ENCODE data around the gene FBRS. TPM values are rescaled to one million over a fixed set of nuclear protein-coding genes. Genes with fewer than 3 reads are reported as not detected.

FBRS gene
- polyA plus RNA-seq, 2 of the 4 experiments (the other 2 are of a cell fraction) = 5.9 to 33.3 TPM

DNA sequence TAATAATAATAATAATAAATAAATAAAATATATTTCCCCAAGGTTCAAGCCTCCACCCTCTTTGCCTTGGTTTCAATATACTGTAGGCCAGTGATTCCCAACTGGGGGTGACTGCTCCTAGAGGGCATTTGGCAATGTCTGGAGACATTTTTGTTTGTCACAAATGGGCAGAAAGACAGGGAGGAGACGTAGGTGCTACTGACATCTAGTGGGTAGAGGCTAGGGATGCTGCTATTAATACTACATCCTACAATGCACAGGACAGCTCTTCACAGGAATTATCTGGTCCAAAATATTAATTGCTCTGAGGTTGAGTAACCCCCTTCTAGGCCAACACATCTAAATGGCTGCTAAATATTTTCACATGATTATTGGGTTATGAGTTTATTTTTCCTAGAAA lies 20.3 kb upstream of the FBRS start (continued):
- no peak for TF ChIP-seq FOSB (CRISPR knock-in tag; IDR thresholded peaks at IDR 0.05)

DNA sequence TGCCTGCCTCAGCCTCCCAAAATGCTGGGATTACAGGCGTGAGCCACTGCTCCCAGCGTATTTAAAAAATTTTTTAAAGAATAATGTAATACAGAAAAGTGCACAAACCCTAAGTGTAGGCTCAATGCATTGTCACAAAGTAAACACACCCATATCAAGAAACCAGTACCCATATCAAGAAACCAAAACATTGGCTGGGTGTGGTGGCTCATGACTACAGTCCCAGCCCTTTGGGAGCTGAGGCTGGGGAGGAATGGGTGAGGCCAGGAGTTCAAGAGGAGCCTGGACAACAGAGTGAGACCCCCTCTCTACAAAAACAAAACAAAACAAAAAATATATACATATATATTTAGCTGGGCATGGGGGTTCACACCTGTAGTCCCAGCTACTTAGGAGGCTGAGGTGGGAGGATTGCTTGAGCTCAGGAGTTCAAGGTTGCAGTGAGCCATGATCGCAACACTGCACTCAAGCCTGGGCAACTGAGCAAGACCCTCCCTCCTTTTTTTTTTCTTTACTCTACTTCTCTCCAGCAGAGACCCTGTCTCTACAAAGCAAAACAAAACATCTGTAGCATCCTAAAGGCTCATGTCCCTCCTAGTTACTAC lies 16.8 kb upstream of the FBRS start:
- FAIRE-seq (no peak), DNase-seq (ENCODE audit: low read depth in 1 of 2, low spot score in 1 of 2) (no peak), ATAC-seq (no peak)
- ChIA-PET POLR2A (no interaction called here), CTCF (interaction anchor here (0.8 to 6.2 kb wide), 7 partner anchors 10 to 192 kb away, joined by 3 to 26 read pairs (median 5); partner anchors contain the start of gene PRR14)
- no peak overlapping the region for H3K4me3 ChIP-seq
- H3K27ac ChIP-seq = no peak overlapping the region
- no peak for TF ChIP-seq SMC3 (IDR thresholded peaks at IDR 0.05)
- TF ChIP-seq MAZ (IDR thresholded peaks at IDR 0.05; ENCODE audit: borderline replicate concordance, low read depth, low read length) = no peak
- TF ChIP-seq TP53 (CRISPR knock-in tag; IDR thresholded peaks at IDR 0.05) = no peak
- no peak for TF ChIP-seq POLR2A (IDR thresholded peaks at IDR 0.05; ENCODE audit: low read length)
- TF ChIP-seq, protein P1, sequence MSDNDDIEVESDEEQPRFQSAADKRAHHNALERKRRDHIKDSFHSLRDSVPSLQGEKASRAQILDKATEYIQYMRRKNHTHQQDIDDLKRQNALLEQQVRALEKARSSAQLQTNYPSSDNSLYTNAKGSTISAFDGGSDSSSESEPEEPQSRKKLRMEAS (IDR thresholded peaks at IDR 0.05) = no peak
- TF ChIP-seq, protein P2, sequence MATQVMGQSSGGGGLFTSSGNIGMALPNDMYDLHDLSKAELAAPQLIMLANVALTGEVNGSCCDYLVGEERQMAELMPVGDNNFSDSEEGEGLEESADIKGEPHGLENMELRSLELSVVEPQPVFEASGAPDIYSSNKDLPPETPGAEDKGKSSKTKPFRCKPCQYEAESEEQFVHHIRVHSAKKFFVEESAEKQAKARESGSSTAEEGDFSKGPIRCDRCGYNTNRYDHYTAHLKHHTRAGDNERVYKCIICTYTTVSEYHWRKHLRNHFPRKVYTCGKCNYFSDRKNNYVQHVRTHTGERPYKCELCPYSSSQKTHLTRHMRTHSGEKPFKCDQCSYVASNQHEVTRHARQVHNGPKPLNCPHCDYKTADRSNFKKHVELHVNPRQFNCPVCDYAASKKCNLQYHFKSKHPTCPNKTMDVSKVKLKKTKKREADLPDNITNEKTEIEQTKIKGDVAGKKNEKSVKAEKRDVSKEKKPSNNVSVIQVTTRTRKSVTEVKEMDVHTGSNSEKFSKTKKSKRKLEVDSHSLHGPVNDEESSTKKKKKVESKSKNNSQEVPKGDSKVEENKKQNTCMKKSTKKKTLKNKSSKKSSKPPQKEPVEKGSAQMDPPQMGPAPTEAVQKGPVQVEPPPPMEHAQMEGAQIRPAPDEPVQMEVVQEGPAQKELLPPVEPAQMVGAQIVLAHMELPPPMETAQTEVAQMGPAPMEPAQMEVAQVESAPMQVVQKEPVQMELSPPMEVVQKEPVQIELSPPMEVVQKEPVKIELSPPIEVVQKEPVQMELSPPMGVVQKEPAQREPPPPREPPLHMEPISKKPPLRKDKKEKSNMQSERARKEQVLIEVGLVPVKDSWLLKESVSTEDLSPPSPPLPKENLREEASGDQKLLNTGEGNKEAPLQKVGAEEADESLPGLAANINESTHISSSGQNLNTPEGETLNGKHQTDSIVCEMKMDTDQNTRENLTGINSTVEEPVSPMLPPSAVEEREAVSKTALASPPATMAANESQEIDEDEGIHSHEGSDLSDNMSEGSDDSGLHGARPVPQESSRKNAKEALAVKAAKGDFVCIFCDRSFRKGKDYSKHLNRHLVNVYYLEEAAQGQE (IDR thresholded peaks at IDR 0.05) = no peak
- no peak for TF ChIP-seq PHF8 (IDR thresholded peaks at IDR 0.05; ENCODE audit: borderline replicate concordance, low read depth)
- no peak for TF ChIP-seq HDAC2 (IDR thresholded peaks at IDR 0.05)
- TF ChIP-seq FOSB (CRISPR knock-in tag; IDR thresholded peaks at IDR 0.05) = no peak
- no peak for TF ChIP-seq CHD4 (IDR thresholded peaks at IDR 0.05; ENCODE audit: borderline replicate concordance)
- no peak for TF ChIP-seq RARB (CRISPR knock-in tag; IDR thresholded peaks at IDR 0.05)
- TF ChIP-seq NR3C1 (IDR thresholded peaks at IDR 0.05) = no peak
- TF ChIP-seq CHD2 (IDR thresholded peaks at IDR 0.05; ENCODE audit: low read length, partially characterized antibody) = no peak
- TF ChIP-seq MAFK (IDR thresholded peaks at IDR 0.05; ENCODE audit: partially characterized antibody) = no peak
- TF ChIP-seq RFX5 (IDR thresholded peaks at IDR 0.05) = no peak
- H3K9me3 ChIP-seq = no peaks in the 10 kb centered on the region
- 72% methylated on average over 3 of the region's 3 CpGs for WGBS (ENCODE audit: missing lambda C conversion rate)
- no peak overlapping the region for H3K4me2 ChIP-seq
- H3K4me1 ChIP-seq = no peaks in the 10 kb centered on the region

DNA sequence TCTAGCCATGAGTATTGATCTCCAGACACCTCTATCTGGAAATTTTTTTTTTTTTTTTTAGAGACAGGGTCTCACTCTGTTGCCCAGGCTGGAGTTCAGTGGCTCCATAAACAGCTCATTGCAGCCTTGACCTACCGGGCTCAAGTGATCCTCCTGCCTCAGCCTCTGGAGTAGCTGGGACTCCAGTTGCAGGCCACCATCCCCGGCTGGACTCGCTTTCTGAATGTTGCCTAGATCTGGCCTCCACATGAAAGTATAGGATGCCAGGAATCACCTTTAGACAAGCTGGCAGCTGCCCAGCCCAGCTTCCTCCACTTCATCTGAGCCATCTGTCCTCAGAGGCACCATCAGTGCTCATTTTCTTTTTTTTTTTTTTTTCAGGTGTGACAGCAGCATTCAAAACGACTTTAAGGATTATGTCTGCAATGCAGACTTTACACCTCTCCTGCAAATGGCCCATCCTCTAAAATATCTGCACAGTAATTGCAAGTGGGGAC lies 13.8 kb upstream of the FBRS start:
- TF ChIP-seq, protein P3, sequence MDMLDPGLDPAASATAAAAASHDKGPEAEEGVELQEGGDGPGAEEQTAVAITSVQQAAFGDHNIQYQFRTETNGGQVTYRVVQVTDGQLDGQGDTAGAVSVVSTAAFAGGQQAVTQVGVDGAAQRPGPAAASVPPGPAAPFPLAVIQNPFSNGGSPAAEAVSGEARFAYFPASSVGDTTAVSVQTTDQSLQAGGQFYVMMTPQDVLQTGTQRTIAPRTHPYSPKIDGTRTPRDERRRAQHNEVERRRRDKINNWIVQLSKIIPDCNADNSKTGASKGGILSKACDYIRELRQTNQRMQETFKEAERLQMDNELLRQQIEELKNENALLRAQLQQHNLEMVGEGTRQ (IDR thresholded peaks at IDR 0.05) = no peak
- TF ChIP-seq CHD4 (IDR thresholded peaks at IDR 0.05; ENCODE audit: borderline replicate concordance) (no peak), ZFP36 (IDR thresholded peaks at IDR 0.05; ENCODE audit: borderline replicate concordance, partially characterized antibody) (no peak), EHF (CRISPR knock-in tag; IDR thresholded peaks at IDR 0.05) (no peak), FOSB (CRISPR knock-in tag; IDR thresholded peaks at IDR 0.05) (no peak), NR3C1 (IDR thresholded peaks at IDR 0.05) (no peak)
- TF ChIP-seq, protein P1 (IDR thresholded peaks at IDR 0.05) = no peak
- CTCF ChIA-PET = interaction anchor here (0.6 to 3.3 kb wide), 5 partner anchors 14 to 251 kb away, joined by 3 to 12 read pairs (median 6); partner anchors contain the start of genes DCTPP1 and FBRS
- 69% methylated on average over 4 of the region's 4 CpGs for WGBS (ENCODE audit: missing lambda C conversion rate)
- H3K4me3 ChIP-seq = no peak overlapping the region
- POLR2A ChIA-PET = interaction anchor here (0.7 to 1.2 kb wide), 2 partner anchors 10 to 14 kb away, joined by 3 read pairs; no protein-coding TSS in a partner anchor
- H3K9me3 ChIP-seq = no peaks in the 10 kb centered on the region
- DNase-seq (ENCODE audit: low read depth in 1 of 2, low spot score in 1 of 2) = no peak
- H3K4me2 ChIP-seq = no peak overlapping the region
- FAIRE-seq = no peak
- H3K4me1 ChIP-seq = no peaks in the 10 kb centered on the region
- ATAC-seq = no peak
- no peak overlapping the region for H3K27ac ChIP-seq

All from A549 (cell line).